ENCODE results near the gene C17orf100.

C17orf100 gene

GRCh38 chr17:6651354-6651918 is at the start of gene C17orf100, which contains the start of gene MED31:
Gene C17orf100, plus strand, starts transcription at chr17:6651762. Its CDS starts 152 bp downstream, at chr17:6651914.
Gene MED31, minus strand, starts transcription at chr17:6651605. Its CDS starts 77 bp downstream, at chr17:6651528.
- DNase-seq (ENCODE audit: low read depth in 2 of 2) = peak; percentile 92 to 93

GRCh38 chr17:6602141-6602540 is 49.4 kb upstream of the C17orf100 start:
- DNase-seq (ENCODE audit: low read depth in 2 of 2) = no peak

GRCh38 chr17:6603744-6604325 is 47.7 kb upstream of the C17orf100 start:
- no peak for DNase-seq (ENCODE audit: low read depth in 2 of 2)

- DNase-seq (ENCODE audit: low read depth in 2 of 2) = no peak
Measured at GRCh38 chr17:6605142-6605541, 46.4 kb upstream of the C17orf100 start.

GRCh38 chr17:6608321-6608720 is 43.2 kb upstream of the C17orf100 start:
- no peak for DNase-seq (ENCODE audit: low read depth in 2 of 2)

GRCh38 chr17:6610011-6610410 is 41.6 kb upstream of the C17orf100 start:
- DNase-seq (ENCODE audit: low read depth in 2 of 2) = no peak

GRCh38 chr17:6611231-6611630 is 40.3 kb upstream of the C17orf100 start:
- DNase-seq (ENCODE audit: low read depth in 2 of 2) = no peak

GRCh38 chr17:6623941-6624340 is 27.6 kb upstream of the C17orf100 start:
- no peak for DNase-seq (ENCODE audit: low read depth in 2 of 2)

GRCh38 chr17:6626616-6627015 is 24.9 kb upstream of the C17orf100 start:
- DNase-seq (ENCODE audit: low read depth in 2 of 2) = no peak

GRCh38 chr17:6627019-6627418 is 24.5 kb upstream of the C17orf100 start:
- DNase-seq (ENCODE audit: low read depth in 2 of 2) = no peak

GRCh38 chr17:6630390-6630789 is 21.2 kb upstream of the C17orf100 start:
- DNase-seq (ENCODE audit: low read depth in 2 of 2) = no peak

- no peak for DNase-seq (ENCODE audit: low read depth in 2 of 2)
Measured at GRCh38 chr17:6632530-6632929, 19.0 kb upstream of the C17orf100 start.

- DNase-seq (ENCODE audit: low read depth in 2 of 2) = no peak
Measured at GRCh38 chr17:6633263-6633662, 18.3 kb upstream of the C17orf100 start.

GRCh38 chr17:6636105-6636504 is 15.5 kb upstream of the C17orf100 start:
- no peak for DNase-seq (ENCODE audit: low read depth in 2 of 2)

GRCh38 chr17:6636616-6637457 is 14.7 kb upstream of the C17orf100 start:
- DNase-seq (ENCODE audit: low read depth in 2 of 2) = no peak

GRCh38 chr17:6637458-6637840 is 14.1 kb upstream of the C17orf100 start:
- no peak for DNase-seq (ENCODE audit: low read depth in 2 of 2)

- DNase-seq (ENCODE audit: low read depth in 2 of 2) = no peak
Measured at GRCh38 chr17:6638046-6638908, 13.3 kb upstream of the C17orf100 start.

GRCh38 chr17:6639014-6639585 is 12.5 kb upstream of the C17orf100 start:
- no peak for DNase-seq (ENCODE audit: low read depth in 2 of 2)

GRCh38 chr17:6639586-6640535 is 11.7 kb upstream of the C17orf100 start:
- no peak for DNase-seq (ENCODE audit: low read depth in 2 of 2)

GRCh38 chr17:6640536-6641246 is 10.9 kb upstream of the C17orf100 start, which contains the start of the genes KIAA0753 and TXNDC17:
Gene KIAA0753, minus strand, starts transcription at chr17:6640711. Its CDS starts 5,608 bp downstream, at chr17:6635103.
Gene TXNDC17, plus strand, starts transcription at chr17:6641060. Its CDS starts 23 bp downstream, at chr17:6641083.
- peak; percentile 93 to 95 for DNase-seq (ENCODE audit: low read depth in 2 of 2)
